Activated CD8-positive, alpha-beta memory T cell treated with anti-CD3 and anti-CD28 coated beads, Interleukin-2, amount 50 U/mL, for 1 hour (primary cell): ENCODE measurements around the gene FDX1.

Source experiments
- DNase-seq: peaks from one replicate; pipeline ENCODE4 v3.0.0-alpha.2; 2020; ENCODE audit errors: extremely low read depth

FDX1 gene

GRCh38 chr11:110467556-110467955, 37.8 kb downstream of the FDX1 start:
- no peak for DNase-seq

GRCh38 chr11:110468121-110468520, 38.4 kb downstream of the FDX1 start:
- no peak for DNase-seq

GRCh38 chr11:110469127-110469526, 39.4 kb downstream of the FDX1 start:
- no peak for DNase-seq

GRCh38 chr11:110470716-110471115, 41.0 kb downstream of the FDX1 start:
- DNase-seq: no peak

GRCh38 chr11:110471371-110471770, 41.6 kb downstream of the FDX1 start:
- DNase-seq: no peak

GRCh38 chr11:110472858-110473257, 43.1 kb downstream of the FDX1 start:
- DNase-seq: no peak

GRCh38 chr11:110473706-110474105, 44.0 kb downstream of the FDX1 start:
- DNase-seq: no peak

- no peak for DNase-seq
Observed at GRCh38 chr11:110474578-110474977, 44.8 kb downstream of the FDX1 start.

GRCh38 chr11:110475671-110476070, 45.9 kb downstream of the FDX1 start:
- no peak for DNase-seq

- no peak for DNase-seq
Observed at GRCh38 chr11:110478410-110478809, 48.7 kb downstream of the FDX1 start.

- no peak for DNase-seq
Observed at GRCh38 chr11:110479108-110480101, 49.7 kb downstream of the FDX1 start.

- DNase-seq: no peak
Observed at GRCh38 chr11:110481523-110481922, 51.8 kb downstream of the FDX1 start.

GRCh38 chr11:110486156-110486555, 56.4 kb downstream of the FDX1 start:
- no peak for DNase-seq

- no peak for DNase-seq
Observed at GRCh38 chr11:110488446-110488845, 58.7 kb downstream of the FDX1 start.

GRCh38 chr11:110490886-110491285, 61.1 kb downstream of the FDX1 start:
- no peak for DNase-seq

- DNase-seq: no peak
Observed at GRCh38 chr11:110491577-110492320, 62.0 kb downstream of the FDX1 start.

GRCh38 chr11:110492321-110492685, 62.6 kb downstream of the FDX1 start:
- no peak for DNase-seq

- no peak for DNase-seq
Observed at GRCh38 chr11:110493346-110493745, 63.6 kb downstream of the FDX1 start.

- no peak for DNase-seq
Observed at GRCh38 chr11:110497231-110497978, 67.7 kb downstream of the FDX1 start.

- no peak for DNase-seq
Observed at GRCh38 chr11:110501428-110501827, 71.7 kb downstream of the FDX1 start.

- no peak for DNase-seq
Observed at GRCh38 chr11:110505528-110506284, 76.0 kb downstream of the FDX1 start.
